HPDE6-E6E7 (cell line): ENCODE results near the gene DCTN2.
"Not testable (repeated sequence)": the region's sequence is repeated elsewhere in the genome, so short reads cannot be mapped to it uniquely, and the experiment has no call there.

ENCODE experiments used
- DNase-seq: peaks from one replicate; pipeline ENCODE4 v3.0.0; 2011; ENCODE audit warnings: missing footprints; ENCODE audit errors: extremely low spot score

The DCTN2 gene

GRCh38 chr12:57516617-57517153 lies 30.3 kb downstream of the DCTN2 start:
- no peak for DNase-seq

GRCh38 chr12:57515934-57516541 lies 31.0 kb downstream of the DCTN2 start:
- DNase-seq: no peak

- DNase-seq: no peak
These were observed 31.5 kb downstream of the DCTN2 start for GRCh38 chr12:57515408-57515933.

- no peak for DNase-seq
These were observed 32.1 kb downstream of the DCTN2 start for GRCh38 chr12:57514720-57515407.

GRCh38 chr12:57514246-57514645 lies 32.7 kb downstream of the DCTN2 start:
- not testable (repeated sequence) for DNase-seq

- not testable (repeated sequence) for DNase-seq
These were observed 33.3 kb downstream of the DCTN2 start for GRCh38 chr12:57513677-57514076.

GRCh38 chr12:57513266-57513665 lies 33.7 kb downstream of the DCTN2 start:
- no peak for DNase-seq

- DNase-seq: no peak
These were observed 34.3 kb downstream of the DCTN2 start for GRCh38 chr12:57512665-57513064.

GRCh38 chr12:57511588-57512325 lies 35.2 kb downstream of the DCTN2 start:
- DNase-seq: no peak

GRCh38 chr12:57511161-57511560 lies 35.8 kb downstream of the DCTN2 start:
- DNase-seq: no peak

- DNase-seq: not testable (repeated sequence)
These were observed 39.2 kb downstream of the DCTN2 start for GRCh38 chr12:57507796-57508195.

- DNase-seq: not testable (repeated sequence)
These were observed 40.5 kb downstream of the DCTN2 start for GRCh38 chr12:57506541-57506940.

GRCh38 chr12:57502311-57502969 lies 44.6 kb downstream of the DCTN2 start:
- DNase-seq: not testable (repeated sequence)

GRCh38 chr12:57500213-57500612 lies 46.8 kb downstream of the DCTN2 start:
- DNase-seq: no peak

- no peak for DNase-seq
These were observed 48.4 kb downstream of the DCTN2 start for GRCh38 chr12:57498571-57498970.

- no peak for DNase-seq
These were observed 48.9 kb downstream of the DCTN2 start for GRCh38 chr12:57498132-57498502.

GRCh38 chr12:57497223-57498131 lies 49.5 kb downstream of the DCTN2 start:
- no peak for DNase-seq

- DNase-seq: no peak
These were observed 50.2 kb downstream of the DCTN2 start for GRCh38 chr12:57496822-57497221.

GRCh38 chr12:57495051-57495701 lies 51.8 kb downstream of the DCTN2 start:
- DNase-seq: not testable (repeated sequence)
